ENCODE results near the gene HS1BP3. TPM values are rescaled to one million over a fixed set of nuclear protein-coding genes. Genes with fewer than 3 reads are reported as not detected.

HS1BP3 gene
- total RNA-seq, 1 donor from 2014 or later = 33.2 TPM

- Mint-ChIP-seq H3K27me3 (ENCODE audit: low read depth) (no peaks in the 10 kb centered on the region), H3K4me3 (ENCODE audit: unreplicated experiment) (no peak overlapping the region), H3K36me3 (ENCODE audit: low read depth) (no peaks in the 10 kb centered on the region), H3K9me3 (ENCODE audit: low read depth) (no peaks in the 10 kb centered on the region), H3K27ac (ENCODE audit: unreplicated experiment) (peak overlapping the region; percentile 68), H3K4me1 (ENCODE audit: low read depth) (peaks cover 33% of the 10 kb centered on the region)
- no peak for TF ChIP-seq CTCF (IDR thresholded peaks at IDR 0.05)
- no peak for DNase-seq (ENCODE audit: low spot score)
These were observed 82.1 kb downstream of the HS1BP3 start for GRCh38 chr2:20568501-20569463.

GRCh38 chr2:20567926-20568179 lies 83.0 kb downstream of the HS1BP3 start:
- Mint-ChIP-seq H3K9me3 (ENCODE audit: low read depth) (no peaks in the 10 kb centered on the region), H3K4me3 (ENCODE audit: unreplicated experiment) (no peak overlapping the region), H3K4me1 (ENCODE audit: low read depth) (peaks cover 30% of the 10 kb centered on the region), H3K27ac (ENCODE audit: unreplicated experiment) (no peak overlapping the region), H3K36me3 (ENCODE audit: low read depth) (no peaks in the 10 kb centered on the region), H3K27me3 (ENCODE audit: low read depth) (no peaks in the 10 kb centered on the region)
- DNase-seq (ENCODE audit: low spot score) = no peak
- no peak for TF ChIP-seq CTCF (IDR thresholded peaks at IDR 0.05)

Other genes with a start within 250 kb of the HS1BP3 start
- gene RHOB, start 204.0 kb downstream of the HS1BP3 start, total RNA-seq = 191 to 254 TPM (median 195 TPM) in 3 replicates
- gene GDF7, start 16.0 kb upstream of the HS1BP3 start, total RNA-seq = 10.9 to 12.8 TPM (median 12.6 TPM) in 3 replicates
- 16.8 to 22.0 TPM (median 18.1 TPM) in 3 replicates for gene LDAH, start 172.0 kb upstream of the HS1BP3 start, total RNA-seq